Measurements from ENCODE around the gene FHL2.

Gene FHL2

DNA sequence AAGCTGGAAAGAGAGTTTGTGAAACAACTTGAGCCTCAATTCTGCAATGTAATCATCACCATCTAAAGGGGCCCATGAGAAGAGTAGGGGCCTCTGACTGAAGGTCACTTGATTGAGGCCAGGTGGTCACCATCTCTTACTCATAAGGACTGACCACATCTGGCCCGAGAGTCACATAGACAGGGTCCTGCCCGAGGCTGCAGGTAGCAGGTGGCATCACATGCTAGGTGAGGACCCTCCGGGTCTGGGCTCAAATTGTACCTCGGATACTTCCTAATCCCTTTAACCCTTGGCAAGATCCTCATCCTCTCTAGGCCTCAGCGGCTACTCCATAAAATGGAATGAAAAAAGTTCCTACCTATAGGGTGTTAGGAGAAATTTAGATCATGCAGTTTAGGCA lies 16.7 kb downstream of the FHL2 start:
- no peaks in the 10 kb centered on the region for H3K27me3 ChIP-seq (replicated peaks; ENCODE audit: insufficient read depth, low read length)
- no peak overlapping the region for H2AFZ ChIP-seq (ENCODE audit: low read length)
- no peaks in the 10 kb centered on the region for H4K20me1 ChIP-seq (ENCODE audit: insufficient read depth, low read length)
- no peak for DNase-seq
- no peak overlapping the region for H3K27ac ChIP-seq (ENCODE audit: low read length)
- H3K9me3 ChIP-seq (replicated peaks; ENCODE audit: insufficient read depth, low read length): no peaks in the 10 kb centered on the region
- no peaks in the 10 kb centered on the region for H3K36me3 ChIP-seq (replicated peaks; ENCODE audit: insufficient read depth, low read length)
- no peak overlapping the region for H3K4me2 ChIP-seq (ENCODE audit: low read depth, low read length)
- H3K4me3 ChIP-seq (ENCODE audit: low read length): no peak overlapping the region
- peaks cover 10% of the 10 kb centered on the region for H3F3A ChIP-seq (ENCODE audit: insufficient read depth, low read length)
- no peak for TF ChIP-seq EZH2 (optimal IDR thresholded peaks at IDR 0.05; ENCODE audit: low read depth, low read length)
- TF ChIP-seq, protein P1, sequence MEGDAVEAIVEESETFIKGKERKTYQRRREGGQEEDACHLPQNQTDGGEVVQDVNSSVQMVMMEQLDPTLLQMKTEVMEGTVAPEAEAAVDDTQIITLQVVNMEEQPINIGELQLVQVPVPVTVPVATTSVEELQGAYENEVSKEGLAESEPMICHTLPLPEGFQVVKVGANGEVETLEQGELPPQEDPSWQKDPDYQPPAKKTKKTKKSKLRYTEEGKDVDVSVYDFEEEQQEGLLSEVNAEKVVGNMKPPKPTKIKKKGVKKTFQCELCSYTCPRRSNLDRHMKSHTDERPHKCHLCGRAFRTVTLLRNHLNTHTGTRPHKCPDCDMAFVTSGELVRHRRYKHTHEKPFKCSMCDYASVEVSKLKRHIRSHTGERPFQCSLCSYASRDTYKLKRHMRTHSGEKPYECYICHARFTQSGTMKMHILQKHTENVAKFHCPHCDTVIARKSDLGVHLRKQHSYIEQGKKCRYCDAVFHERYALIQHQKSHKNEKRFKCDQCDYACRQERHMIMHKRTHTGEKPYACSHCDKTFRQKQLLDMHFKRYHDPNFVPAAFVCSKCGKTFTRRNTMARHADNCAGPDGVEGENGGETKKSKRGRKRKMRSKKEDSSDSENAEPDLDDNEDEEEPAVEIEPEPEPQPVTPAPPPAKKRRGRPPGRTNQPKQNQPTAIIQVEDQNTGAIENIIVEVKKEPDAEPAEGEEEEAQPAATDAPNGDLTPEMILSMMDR (IDR thresholded peaks at IDR 0.05; ENCODE audit: low read length): no peak
- TF ChIP-seq EZH2phosphoT487 (IDR thresholded peaks at IDR 0.05; ENCODE audit: low read length): no peak
- H3K4me1 ChIP-seq (ENCODE audit: low read length): peaks cover 35% of the 10 kb centered on the region
- H3K9ac ChIP-seq (ENCODE audit: low read length): no peak overlapping the region
- no peaks in the 10 kb centered on the region for H3K9me2 ChIP-seq (replicated peaks; ENCODE audit: insufficient read depth, low read length)
- H3K79me2 ChIP-seq (ENCODE audit: low read length): no peaks in the 10 kb centered on the region

DNA sequence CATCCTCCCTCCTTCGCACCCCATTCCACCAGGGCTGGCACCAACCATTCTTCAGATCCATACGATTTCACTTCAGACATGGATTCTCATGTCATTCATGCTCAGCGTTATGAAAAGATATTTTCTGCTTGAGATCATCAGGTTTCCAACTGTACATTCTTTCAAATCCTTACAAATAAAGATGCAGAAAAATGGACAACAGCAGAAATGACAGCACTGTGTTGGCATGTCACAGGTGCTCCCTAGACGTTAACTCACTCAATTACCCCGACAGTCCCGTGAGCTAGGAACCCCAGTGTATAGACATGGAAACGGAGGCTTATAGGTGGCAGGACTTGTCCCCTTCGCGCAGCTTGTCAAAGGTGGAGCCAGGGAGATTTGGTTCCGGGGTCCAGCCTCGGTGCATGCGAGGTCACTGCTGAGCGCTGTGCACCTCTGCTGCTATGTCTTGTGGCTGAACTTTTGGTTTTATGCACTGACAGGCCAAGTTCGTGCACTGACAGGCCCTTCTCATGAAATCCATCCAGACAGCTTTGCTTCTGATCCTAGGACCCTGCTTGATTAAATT lies 17.7 kb downstream of the FHL2 start:
- Histone ChIP-seq H3K9me2 (replicated peaks; ENCODE audit: insufficient read depth, low read length) (no peaks in the 10 kb centered on the region), H3K4me2 (ENCODE audit: low read depth, low read length) (no peak overlapping the region), H4K20me1 (ENCODE audit: insufficient read depth, low read length) (no peaks in the 10 kb centered on the region), H3K36me3 (replicated peaks; ENCODE audit: insufficient read depth, low read length) (no peaks in the 10 kb centered on the region), H3F3A (ENCODE audit: insufficient read depth, low read length) (peaks cover 10% of the 10 kb centered on the region), H3K79me2 (ENCODE audit: low read length) (no peaks in the 10 kb centered on the region), H3K9ac (ENCODE audit: low read length) (no peak overlapping the region), H2AFZ (ENCODE audit: low read length) (no peak overlapping the region), H3K27me3 (replicated peaks; ENCODE audit: insufficient read depth, low read length) (no peaks in the 10 kb centered on the region), H3K9me3 (replicated peaks; ENCODE audit: insufficient read depth, low read length) (no peaks in the 10 kb centered on the region), H3K4me3 (ENCODE audit: low read length) (no peak overlapping the region), H3K27ac (ENCODE audit: low read length) (no peak overlapping the region), H3K4me1 (ENCODE audit: low read length) (peaks cover 35% of the 10 kb centered on the region)
- no peak for DNase-seq
- TF ChIP-seq, protein P1 (IDR thresholded peaks at IDR 0.05; ENCODE audit: low read length): no peak
- TF ChIP-seq EZH2phosphoT487 (IDR thresholded peaks at IDR 0.05; ENCODE audit: low read length): no peak
- TF ChIP-seq EZH2 (optimal IDR thresholded peaks at IDR 0.05; ENCODE audit: low read depth, low read length): no peak

DNA sequence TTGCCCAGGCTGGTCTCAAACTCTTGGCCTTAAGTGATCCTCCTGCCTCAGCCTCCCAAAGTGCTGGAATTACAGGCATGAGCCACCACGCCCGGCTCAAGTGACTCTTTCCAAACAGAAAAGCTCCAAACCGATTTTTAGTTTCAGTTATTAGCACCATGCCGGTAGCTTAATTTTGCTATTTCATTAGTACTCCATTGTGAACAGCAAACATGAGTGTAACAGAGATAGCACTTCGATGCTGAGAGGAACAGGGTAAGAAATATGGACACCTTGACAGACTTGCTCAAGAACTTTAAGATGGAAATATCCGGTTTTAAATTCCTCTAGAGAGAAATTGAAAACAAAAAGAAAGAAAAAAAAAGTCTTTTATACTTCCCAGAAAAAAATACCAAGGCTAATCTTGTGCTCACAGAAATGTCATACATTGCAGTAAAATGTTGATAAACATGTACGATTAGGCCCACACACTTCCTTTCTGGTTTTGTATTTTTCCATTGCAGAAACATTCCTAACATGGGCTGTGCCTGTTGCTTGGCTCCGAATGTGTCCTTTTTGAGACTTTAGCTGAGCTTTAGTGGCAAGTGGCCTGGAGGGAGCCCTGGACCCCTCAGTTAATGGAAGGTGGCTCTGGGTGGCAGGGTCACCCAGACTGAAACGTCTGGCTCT lies 18.3 kb downstream of the FHL2 start:
- Histone ChIP-seq H3K27ac (ENCODE audit: low read length) (no peak overlapping the region), H3K79me2 (ENCODE audit: low read length) (no peaks in the 10 kb centered on the region)
- TF ChIP-seq, protein P1 (IDR thresholded peaks at IDR 0.05; ENCODE audit: low read length): no peak
- TF ChIP-seq EZH2phosphoT487 (IDR thresholded peaks at IDR 0.05; ENCODE audit: low read length): no peak
- TF ChIP-seq EZH2 (optimal IDR thresholded peaks at IDR 0.05; ENCODE audit: low read depth, low read length): no peak

More for the DNA sequence above, 18.3 kb downstream of the FHL2 start:
- no peaks in the 10 kb centered on the region for H3K9me2 ChIP-seq (replicated peaks; ENCODE audit: insufficient read depth, low read length)
- H3F3A ChIP-seq (ENCODE audit: insufficient read depth, low read length): peaks cover 10% of the 10 kb centered on the region
- H3K9me3 ChIP-seq (replicated peaks; ENCODE audit: insufficient read depth, low read length): no peaks in the 10 kb centered on the region
- no peak overlapping the region for H3K4me2 ChIP-seq (ENCODE audit: low read depth, low read length)
- no peak for DNase-seq
- H3K27me3 ChIP-seq (replicated peaks; ENCODE audit: insufficient read depth, low read length): no peaks in the 10 kb centered on the region
- no peaks in the 10 kb centered on the region for H4K20me1 ChIP-seq (ENCODE audit: insufficient read depth, low read length)
- peaks cover 31% of the 10 kb centered on the region for H3K4me1 ChIP-seq (ENCODE audit: low read length)
- H3K9ac ChIP-seq (ENCODE audit: low read length): no peak overlapping the region
- H2AFZ ChIP-seq (ENCODE audit: low read length): no peak overlapping the region
- no peaks in the 10 kb centered on the region for H3K36me3 ChIP-seq (replicated peaks; ENCODE audit: insufficient read depth, low read length)
- H3K4me3 ChIP-seq (ENCODE audit: low read length): no peak overlapping the region

Measured in MM.1S (cell line).